ENCODE results near the gene TBX18. TPM values are rescaled to one million over a fixed set of nuclear protein-coding genes. Genes with fewer than 3 reads are reported as not detected.
A peak's percentile ranks its signal among the peaks of the same experiment; 100 is the strongest.

The TBX18 gene
- total and polyA plus RNA-seq, 9 of the 15 experiments (the other 6 are each of a cell fraction or from before 2014, with no cell fraction given), result 4.0 to 36.1 (median 20.7) TPM

GRCh38 chr6:84718038-84718955 is 46.1 kb downstream of the TBX18 start:
- in situ Hi-C loops (cut with MboI) (no loop called here), intact Hi-C loops (cut with micrococcal nuclease) (no loop called here)
- Histone ChIP-seq H3K4me1 (replicated peaks in 1 of 2; ENCODE audit: control insufficient read depth in 2 of 2, insufficient read depth in 2 of 2, low read length in 2 of 2) (no peaks in the 10 kb centered on the region), H3K9me1 (ENCODE audit: control insufficient read depth, insufficient read depth, low read length) (no peaks in the 10 kb centered on the region), H3K79me2 (ENCODE audit: control insufficient read depth, insufficient read depth, low read length) (no peaks in the 10 kb centered on the region), H3K36me3 (ENCODE audit: control insufficient read depth, insufficient read depth, low read length) (no peaks in the 10 kb centered on the region), H4K20me1 (replicated peaks; ENCODE audit: control insufficient read depth, insufficient read depth, low read length) (no peaks in the 10 kb centered on the region), H3K9me3 (replicated peaks; ENCODE audit: control insufficient read depth, insufficient read depth, low read depth, low read length) (no peaks in the 10 kb centered on the region), H3K4me3 (no peak overlapping the region), H2AFZ (ENCODE audit: low read depth, low read length) (no peak overlapping the region), H3K9ac (ENCODE audit: insufficient read depth in 1 of 2, low read depth in 2 of 2, low read length in 2 of 2) (no peak overlapping the region), H3K4me2 (ENCODE audit: insufficient read depth, low read length) (no peak overlapping the region), H3K27ac (ENCODE audit: extremely low read depth, low read depth, low read length) (no peak overlapping the region), H3K27me3 (ENCODE audit: control insufficient read depth in 2 of 2, insufficient read depth in 2 of 2, low read length in 2 of 2) (no peaks in the 10 kb centered on the region)
- TF ChIP-seq DPF2 (IDR thresholded peaks at IDR 0.05), result no peak
- TF ChIP-seq NFIX (CRISPR knock-in tag; IDR thresholded peaks at IDR 0.05; ENCODE audit: low read depth), result peak; percentile 81
- TF ChIP-seq SOX6 (IDR thresholded peaks at IDR 0.05), result peak; percentile 44; the same call in 1 of the 2 replicates
- TF ChIP-seq NFIC (IDR thresholded peaks at IDR 0.05), result peak; percentile 94
- no peak for TF ChIP-seq THRA (IDR thresholded peaks at IDR 0.05)
- no peak for FAIRE-seq
- 34% methylated on average over 5 of the region's 5 CpGs for WGBS (ENCODE audit: insufficient coverage, low coverage, missing lambda C conversion rate)
- ATAC-seq, result no peak
- BruUV-seq (replicated peaks), result no TSS peak
- ChIA-PET POLR2A (no interaction called here), CTCF (ENCODE audit: low intra/inter-chr PET ratio) (no interaction called here)
- DNase-seq (ENCODE audit: extremely low read depth in 1 of 4, low spot score in 3 of 4), result no peak
